Endodermal cell (in vitro differentiated cells): ENCODE measurements around the gene UCN2. TPM values are rescaled to one million over a fixed set of nuclear protein-coding genes. Genes with fewer than 3 reads are reported as not detected.

Source experiments
- DNase-seq: peaks from one replicate; pipeline ENCODE4 v3.0.0-alpha.2; 2017
- H3K27ac ChIP-seq: 2 replicates; pipeline ENCODE4 v1.5.1; 2013; ENCODE audit warnings: mild to moderate bottlenecking, low read depth, low read length, moderate library complexity
- H3K27me3 ChIP-seq: 2 replicates; pipeline ENCODE4 v1.6.1; 2013; ENCODE audit warnings: mild to moderate bottlenecking, low read length, moderate library complexity; ENCODE audit not compliant: insufficient read depth, control insufficient read depth, poor library complexity, severe bottlenecking
- H3K36me3 ChIP-seq: 2 replicates; pipeline ENCODE4 v1.7.0; 2013; ENCODE audit warnings: mild to moderate bottlenecking, low read length, moderate library complexity; ENCODE audit not compliant: control insufficient read depth, insufficient read depth
- H3K4me1 ChIP-seq: one replicate; pipeline ENCODE4 v1.7.0; 2013; ENCODE audit warnings: low read length; ENCODE audit not compliant: control insufficient read depth, insufficient read depth
- H3K4me3 ChIP-seq: 2 replicates; pipeline ENCODE4 v1.5.1; 2013; ENCODE audit warnings: mild to moderate bottlenecking, low read length, moderate library complexity
- H3K9ac ChIP-seq: 2 replicates; pipeline ENCODE4 v1.6.1; 2013; ENCODE audit warnings: mild to moderate bottlenecking, low read length, moderate library complexity; ENCODE audit not compliant: poor library complexity, severe bottlenecking; ENCODE audit errors: extremely low read depth
- H3K9me3 ChIP-seq: 2 replicates; pipeline ENCODE4 v1.6.1; 2013; ENCODE audit warnings: mild to moderate bottlenecking, low read length, moderate library complexity; ENCODE audit not compliant: control insufficient read depth
- H3K27ac Mint-ChIP-seq: 2 replicates; pipeline ENCODE4 v1.8.0; 2020; ENCODE audit warnings: mixed read lengths
- H3K27me3 Mint-ChIP-seq: 2 replicates; pipeline ENCODE4 v1.8.0; 2021; ENCODE audit warnings: mild to moderate bottlenecking, mixed read lengths; ENCODE audit not compliant: insufficient read depth
- H3K36me3 Mint-ChIP-seq: 2 replicates; pipeline ENCODE4 v1.8.0; 2020; ENCODE audit warnings: low read depth, mixed read lengths
- H3K4me1 Mint-ChIP-seq: 2 replicates; pipeline ENCODE4 v1.8.0; 2020; ENCODE audit warnings: mixed read lengths
- H3K4me3 Mint-ChIP-seq: 2 replicates; pipeline ENCODE4 v1.8.0; 2020; ENCODE audit warnings: mild to moderate bottlenecking, moderate library complexity, mixed read lengths
- H3K9me3 Mint-ChIP-seq: 2 replicates; pipeline ENCODE4 v1.8.0; 2020; ENCODE audit warnings: mild to moderate bottlenecking, mixed read lengths
- WGBS, 2 experiments: methylation state at CpG; one replicate each; pipeline versions ENCODE4 v1.1.5 to v1.1.7; 2013; ENCODE audit warnings: missing lambda C conversion rate in 2 of 2, mixed read lengths in 1 of 2; ENCODE audit not compliant: insufficient coverage in 1 of 2, insufficient read length in 1 of 2; 5-methylcytosine and 5-hydroxymethylcytosine counted together
- total RNA-seq, 2 donors: library from RNA; stranded (reverse); fragmentation: NEBNext Ultra II Directional in 1 of 2; extraction: Animal tissue kit (Norgen Biotek cat#: 25700) in 1 of 2; gene quantifications; 2 replicates in 1 of 2; 3 replicates in 1 of 2; pipeline ENCODE4 v1.2.1, GENCODE V29; 2021
- TF ChIP-seq, protein P1 (sequence below): fragments of 200-600 bp; sonication (generic); conservative IDR thresholded peaks from 2 replicates; pipeline ENCODE4 v1.5.0; 2021; ENCODE audit warnings: antibody characterized with exemption, mild to moderate bottlenecking

Gene UCN2
- total RNA-seq, 2 donors from 2014 or later, result not detected

GRCh38 chr3:48555231-48555948 lies 8.2 kb downstream of the UCN2 start:
- Histone ChIP-seq H3K4me3 (peak overlapping the region; percentile 82), H3K9ac (no peak overlapping the region), H3K4me1 (peaks cover 6% of the 10 kb centered on the region), H3K27me3 (no peaks in the 10 kb centered on the region), H3K9me3 (no peaks in the 10 kb centered on the region), H3K36me3 (no peaks in the 10 kb centered on the region), H3K27ac (no peak overlapping the region)
- peak overlapping the region; percentile 77 for H3K4me3 Mint-ChIP-seq
- 86 to 92% methylated on average over 8 to 10 of the region's 10 CpGs for WGBS, 2 experiments
- H3K36me3 Mint-ChIP-seq, result no peaks in the 10 kb centered on the region
- peak overlapping the region; percentile 48 for H3K27ac Mint-ChIP-seq
- TF ChIP-seq, protein P1, sequence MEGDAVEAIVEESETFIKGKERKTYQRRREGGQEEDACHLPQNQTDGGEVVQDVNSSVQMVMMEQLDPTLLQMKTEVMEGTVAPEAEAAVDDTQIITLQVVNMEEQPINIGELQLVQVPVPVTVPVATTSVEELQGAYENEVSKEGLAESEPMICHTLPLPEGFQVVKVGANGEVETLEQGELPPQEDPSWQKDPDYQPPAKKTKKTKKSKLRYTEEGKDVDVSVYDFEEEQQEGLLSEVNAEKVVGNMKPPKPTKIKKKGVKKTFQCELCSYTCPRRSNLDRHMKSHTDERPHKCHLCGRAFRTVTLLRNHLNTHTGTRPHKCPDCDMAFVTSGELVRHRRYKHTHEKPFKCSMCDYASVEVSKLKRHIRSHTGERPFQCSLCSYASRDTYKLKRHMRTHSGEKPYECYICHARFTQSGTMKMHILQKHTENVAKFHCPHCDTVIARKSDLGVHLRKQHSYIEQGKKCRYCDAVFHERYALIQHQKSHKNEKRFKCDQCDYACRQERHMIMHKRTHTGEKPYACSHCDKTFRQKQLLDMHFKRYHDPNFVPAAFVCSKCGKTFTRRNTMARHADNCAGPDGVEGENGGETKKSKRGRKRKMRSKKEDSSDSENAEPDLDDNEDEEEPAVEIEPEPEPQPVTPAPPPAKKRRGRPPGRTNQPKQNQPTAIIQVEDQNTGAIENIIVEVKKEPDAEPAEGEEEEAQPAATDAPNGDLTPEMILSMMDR, result no peak
- H3K4me1 Mint-ChIP-seq, result peaks cover 38% of the 10 kb centered on the region
- no peaks in the 10 kb centered on the region for H3K27me3 Mint-ChIP-seq
- no peaks in the 10 kb centered on the region for H3K9me3 Mint-ChIP-seq
- DNase-seq, result no peak

- Histone ChIP-seq H3K9ac (no peak overlapping the region), H3K4me3 (no peak overlapping the region), H3K4me1 (peaks cover 4% of the 10 kb centered on the region), H3K9me3 (no peaks in the 10 kb centered on the region), H3K27ac (no peak overlapping the region), H3K27me3 (no peaks in the 10 kb centered on the region), H3K36me3 (no peaks in the 10 kb centered on the region)
- Mint-ChIP-seq H3K9me3 (no peaks in the 10 kb centered on the region), H3K4me3 (peak overlapping the region; percentile 77), H3K4me1 (peaks cover 29% of the 10 kb centered on the region), H3K27ac (peak overlapping the region; percentile 68), H3K36me3 (no peaks in the 10 kb centered on the region), H3K27me3 (no peaks in the 10 kb centered on the region)
- 88 to 96% methylated on average over 11 to 14 of the region's 14 CpGs for WGBS, 2 experiments
- TF ChIP-seq, protein P1, result no peak
- DNase-seq, result no peak
Observed at GRCh38 chr3:48553886-48554845, 9.4 kb downstream of the UCN2 start.

GRCh38 chr3:48553361-48553760 lies 10.2 kb downstream of the UCN2 start:
- no peak for DNase-seq
- Histone ChIP-seq H3K9me3 (no peaks in the 10 kb centered on the region), H3K27ac (no peak overlapping the region), H3K4me1 (peaks cover 4% of the 10 kb centered on the region), H3K27me3 (no peaks in the 10 kb centered on the region), H3K36me3 (no peaks in the 10 kb centered on the region), H3K4me3 (no peak overlapping the region), H3K9ac (no peak overlapping the region)
- no peak overlapping the region for H3K27ac Mint-ChIP-seq
- no peaks in the 10 kb centered on the region for H3K9me3 Mint-ChIP-seq
- H3K4me3 Mint-ChIP-seq, result no peak overlapping the region
- H3K36me3 Mint-ChIP-seq, result no peaks in the 10 kb centered on the region
- H3K4me1 Mint-ChIP-seq, result peaks cover 22% of the 10 kb centered on the region
- H3K27me3 Mint-ChIP-seq, result no peaks in the 10 kb centered on the region
- TF ChIP-seq, protein P1, result no peak
- 91 to 97% methylated on average over 4 to 5 of the region's 5 CpGs for WGBS, 2 experiments
